Measurements from ENCODE around the gene RAD52.
"Not testable (repeated sequence)": the region's sequence is repeated elsewhere in the genome, so short reads cannot be mapped to it uniquely, and the experiment has no call there.

RAD52 gene

DNA sequence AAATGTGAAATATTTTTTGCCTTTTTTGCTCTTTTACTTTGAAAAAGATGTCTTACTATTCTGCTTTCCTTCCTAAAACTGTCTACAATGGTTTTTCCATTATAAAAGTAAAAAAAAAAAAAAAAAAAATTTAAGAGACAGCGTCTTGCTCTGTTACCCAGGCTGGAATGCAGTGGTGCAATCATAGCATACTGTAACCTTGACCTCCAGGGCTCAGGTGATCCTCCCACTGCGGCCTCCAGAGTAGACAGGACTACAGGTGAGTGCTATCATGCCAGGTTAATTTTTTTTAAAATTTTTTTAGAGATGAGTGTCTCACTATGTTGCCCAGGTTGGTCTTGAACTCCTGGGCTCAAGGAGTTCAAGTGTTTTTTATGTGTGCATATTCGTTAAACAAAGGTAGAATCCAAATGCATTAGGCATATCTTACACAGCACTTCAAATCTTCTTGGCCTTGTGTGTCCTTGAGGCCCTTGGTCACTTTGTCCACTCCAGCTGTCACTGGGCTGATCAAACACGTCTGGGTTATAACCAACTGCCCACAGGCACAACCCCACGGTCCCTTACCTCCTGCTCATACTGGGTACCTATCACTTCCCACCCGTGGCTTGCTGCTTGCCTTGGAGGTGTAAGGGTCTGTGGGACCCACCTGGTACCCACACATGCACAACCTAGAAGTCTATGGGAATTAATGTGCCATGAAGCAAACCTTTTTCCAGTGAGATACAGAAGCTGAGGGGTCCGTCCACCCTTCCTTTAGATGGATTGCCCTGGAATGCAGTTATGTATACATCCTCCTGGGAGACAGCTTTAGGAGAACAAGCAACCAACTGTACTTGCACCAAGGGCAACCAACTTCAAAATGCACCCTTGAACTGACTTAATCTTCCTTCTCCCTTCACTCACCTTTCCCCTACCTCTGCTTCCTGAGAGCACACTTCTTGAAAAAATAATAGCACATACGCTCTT lies 12.8 kb downstream of the RAD52 start:
- H3K9ac ChIP-seq, result no peak overlapping the region
- peaks cover 37% of the 10 kb centered on the region for H3K79me2 ChIP-seq
- no peaks in the 10 kb centered on the region for H3K27me3 ChIP-seq (ENCODE audit: control insufficient read depth, insufficient read depth, low read length)
- H3K9me3 ChIP-seq (ENCODE audit: control insufficient read depth, low read length), result no peaks in the 10 kb centered on the region
- no peaks in the 10 kb centered on the region for H3K36me3 ChIP-seq (ENCODE audit: control insufficient read depth, insufficient read depth, low read length)
- H3K4me1 ChIP-seq, result no peaks in the 10 kb centered on the region
- TF ChIP-seq, protein P1, sequence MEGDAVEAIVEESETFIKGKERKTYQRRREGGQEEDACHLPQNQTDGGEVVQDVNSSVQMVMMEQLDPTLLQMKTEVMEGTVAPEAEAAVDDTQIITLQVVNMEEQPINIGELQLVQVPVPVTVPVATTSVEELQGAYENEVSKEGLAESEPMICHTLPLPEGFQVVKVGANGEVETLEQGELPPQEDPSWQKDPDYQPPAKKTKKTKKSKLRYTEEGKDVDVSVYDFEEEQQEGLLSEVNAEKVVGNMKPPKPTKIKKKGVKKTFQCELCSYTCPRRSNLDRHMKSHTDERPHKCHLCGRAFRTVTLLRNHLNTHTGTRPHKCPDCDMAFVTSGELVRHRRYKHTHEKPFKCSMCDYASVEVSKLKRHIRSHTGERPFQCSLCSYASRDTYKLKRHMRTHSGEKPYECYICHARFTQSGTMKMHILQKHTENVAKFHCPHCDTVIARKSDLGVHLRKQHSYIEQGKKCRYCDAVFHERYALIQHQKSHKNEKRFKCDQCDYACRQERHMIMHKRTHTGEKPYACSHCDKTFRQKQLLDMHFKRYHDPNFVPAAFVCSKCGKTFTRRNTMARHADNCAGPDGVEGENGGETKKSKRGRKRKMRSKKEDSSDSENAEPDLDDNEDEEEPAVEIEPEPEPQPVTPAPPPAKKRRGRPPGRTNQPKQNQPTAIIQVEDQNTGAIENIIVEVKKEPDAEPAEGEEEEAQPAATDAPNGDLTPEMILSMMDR (IDR thresholded peaks at IDR 0.05), result no peak
- no peak overlapping the region for H3K27ac ChIP-seq
- no peak overlapping the region for H3K4me2 ChIP-seq (ENCODE audit: low read length)
- no peak overlapping the region for H3K4me3 ChIP-seq (ENCODE audit: low read depth, low read length)
- H2AFZ ChIP-seq, result no peak overlapping the region

DNA sequence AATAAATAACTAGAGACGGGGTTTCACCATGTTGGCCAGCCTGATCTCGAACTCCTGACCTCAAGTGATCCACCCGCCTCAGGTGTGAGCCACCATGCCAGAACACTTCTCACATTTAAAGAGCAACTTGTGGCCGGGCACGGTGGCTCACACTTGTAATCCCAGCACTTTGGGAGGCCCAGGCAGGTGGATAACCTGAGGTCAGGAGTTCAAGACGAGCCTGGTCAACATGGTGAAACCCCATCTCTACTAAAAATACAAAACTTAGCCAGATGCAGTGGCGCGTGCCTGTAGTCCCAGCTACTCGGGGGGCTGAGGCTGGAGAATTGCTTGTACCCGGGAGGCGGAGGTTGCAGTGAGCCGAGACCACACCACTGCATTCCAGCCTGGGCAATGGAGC lies 13.6 kb downstream of the RAD52 start:
- not testable (repeated sequence) for H2AFZ ChIP-seq; H3K36me3 ChIP-seq (ENCODE audit: control insufficient read depth, insufficient read depth, low read length)

DNA sequence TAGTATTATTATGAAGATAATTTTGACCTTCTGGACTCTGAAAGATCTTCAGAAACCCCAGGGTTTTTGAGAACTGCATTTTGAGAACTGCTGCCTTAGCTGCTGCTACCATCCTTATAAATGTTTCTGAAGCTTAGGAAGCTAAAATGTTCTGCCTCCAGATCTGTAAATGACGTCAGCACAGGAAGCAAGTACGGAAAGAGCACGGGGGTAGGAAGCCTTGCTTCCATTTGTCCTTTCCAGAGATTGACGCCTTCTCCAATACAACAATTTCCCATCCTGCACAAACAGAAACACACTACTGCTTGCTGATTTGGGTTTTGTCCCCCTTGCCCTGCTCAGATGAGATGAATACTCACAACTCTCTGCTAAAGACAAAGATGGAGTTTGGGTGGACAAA lies 17.9 kb downstream of the RAD52 start:
- no peaks in the 10 kb centered on the region for H3K9me3 ChIP-seq (ENCODE audit: control insufficient read depth, low read length)
- H3K36me3 ChIP-seq (ENCODE audit: control insufficient read depth, insufficient read depth, low read length), result no peaks in the 10 kb centered on the region
- H3K4me2 ChIP-seq (ENCODE audit: low read length), result no peak overlapping the region
- no peak overlapping the region for H2AFZ ChIP-seq
- H3K27ac ChIP-seq, result no peak overlapping the region
- no peak overlapping the region for H3K4me3 ChIP-seq (ENCODE audit: low read depth, low read length)
- H3K4me1 ChIP-seq, result no peaks in the 10 kb centered on the region
- TF ChIP-seq, protein P1 (IDR thresholded peaks at IDR 0.05), result no peak
- peaks cover 6% of the 10 kb centered on the region for H3K79me2 ChIP-seq
- H3K27me3 ChIP-seq (ENCODE audit: control insufficient read depth, insufficient read depth, low read length), result no peaks in the 10 kb centered on the region
- H3K9ac ChIP-seq, result no peak overlapping the region

More for the DNA sequence above, 13.6 kb downstream of the RAD52 start:
- H3K4me1 ChIP-seq; H3K4me3 ChIP-seq (ENCODE audit: low read depth, low read length); H3K9me3 ChIP-seq (ENCODE audit: control insufficient read depth, low read length); H3K4me2 ChIP-seq (ENCODE audit: low read length); H3K9ac ChIP-seq; H3K27me3 ChIP-seq (ENCODE audit: control insufficient read depth, insufficient read depth, low read length); H3K27ac ChIP-seq: not testable (repeated sequence)
- peaks cover 36% of the 10 kb centered on the region for H3K79me2 ChIP-seq

DNA sequence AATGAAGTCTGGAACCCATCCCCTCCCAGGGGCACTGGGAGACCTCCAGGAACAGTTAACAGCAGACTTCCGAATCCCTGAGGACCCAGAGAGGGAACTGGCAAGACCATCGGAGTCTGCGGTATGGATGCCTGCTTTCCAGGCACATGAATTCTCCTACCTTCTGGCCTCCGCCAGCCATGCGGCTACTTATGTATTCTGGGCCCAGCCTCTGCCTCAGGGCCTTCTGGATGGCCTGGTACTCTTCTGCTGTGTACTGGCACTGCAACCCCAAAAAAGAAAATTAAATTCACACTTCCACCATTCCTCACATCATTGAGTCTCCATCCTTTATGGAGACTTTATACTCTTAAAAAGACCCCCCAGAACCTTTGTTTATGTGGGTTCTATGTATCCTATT lies 18.4 kb downstream of the RAD52 start:
- Histone ChIP-seq H3K36me3 (ENCODE audit: control insufficient read depth, insufficient read depth, low read length) (no peaks in the 10 kb centered on the region), H3K27ac (no peak overlapping the region), H2AFZ (no peak overlapping the region), H3K4me1 (no peaks in the 10 kb centered on the region), H3K4me3 (ENCODE audit: low read depth, low read length) (no peak overlapping the region), H3K27me3 (ENCODE audit: control insufficient read depth, insufficient read depth, low read length) (no peaks in the 10 kb centered on the region), H3K79me2 (peaks cover 5% of the 10 kb centered on the region), H3K9ac (no peak overlapping the region), H3K9me3 (ENCODE audit: control insufficient read depth, low read length) (no peaks in the 10 kb centered on the region), H3K4me2 (ENCODE audit: low read length) (no peak overlapping the region)
- TF ChIP-seq, protein P1 (IDR thresholded peaks at IDR 0.05), result no peak

DNA sequence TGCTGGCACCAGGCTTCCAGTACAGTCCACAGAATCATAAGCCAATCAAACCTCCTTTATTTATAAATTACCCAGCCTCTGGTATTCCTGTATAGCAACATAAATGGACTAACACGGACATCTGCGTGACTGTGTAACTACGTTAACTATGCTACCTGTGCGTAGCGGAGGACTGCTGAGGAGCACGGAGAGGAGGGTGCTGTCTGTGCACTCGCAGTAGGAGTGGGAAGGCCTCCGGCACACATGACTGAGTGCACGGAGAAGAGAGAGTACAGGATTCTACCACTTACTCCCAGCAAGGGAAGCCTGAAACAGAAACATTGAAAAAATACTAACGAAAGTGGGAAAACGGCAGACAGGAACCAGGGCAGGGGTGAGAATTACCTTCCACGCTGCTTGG lies 22.9 kb downstream of the RAD52 start:
- no peak overlapping the region for H2AFZ ChIP-seq
- H3K27me3 ChIP-seq (ENCODE audit: control insufficient read depth, insufficient read depth, low read length), result no peaks in the 10 kb centered on the region
- H3K36me3 ChIP-seq (ENCODE audit: control insufficient read depth, insufficient read depth, low read length), result no peaks in the 10 kb centered on the region
- no peak overlapping the region for H3K4me3 ChIP-seq (ENCODE audit: low read depth, low read length)
- H3K79me2 ChIP-seq, result no peaks in the 10 kb centered on the region
- no peak overlapping the region for H3K9ac ChIP-seq
- no peak overlapping the region for H3K27ac ChIP-seq
- TF ChIP-seq, protein P1 (IDR thresholded peaks at IDR 0.05), result no peak
- H3K4me1 ChIP-seq, result no peaks in the 10 kb centered on the region
- no peak overlapping the region for H3K4me2 ChIP-seq (ENCODE audit: low read length)
- H3K9me3 ChIP-seq (ENCODE audit: control insufficient read depth, low read length), result no peaks in the 10 kb centered on the region

All from parathyroid adenoma (tissue), 2 donors.